Activated T-helper 1 cell treated with anti-CD3 and anti-CD28 coated beads, Interleukin-12 subunit alpha, Interleukin-12 subunit beta, Interleukin-2, Interleukin-4 antibody, amounts not matched to agents 30 ng/mL and 10 ng/mL and 1 ng/mL, durations not matched to agents 14 hours and 24 hours and 36 hours (primary cell): ENCODE data around the gene TMEM170B. TPM values are rescaled to one million over a fixed set of nuclear protein-coding genes. Genes with fewer than 3 reads are reported as not detected.

Experiments used
- total RNA-seq: library from RNA; stranded (reverse); gene quantifications from 2 replicates; pipeline ENCODE4 v1.2.3, GENCODE V29; 2022

Gene TMEM170B
- total RNA-seq, 1 donor from 2014 or later = 0.78 TPM

Other genes with a start within 250 kb of the TMEM170B start
- 10.6 and 13.4 TPM in 2 replicates for gene ADTRP, start 241.1 kb downstream of the TMEM170B start, total RNA-seq